ENCODE measurements around the gene NT5C2. TPM values are rescaled to one million over a fixed set of nuclear protein-coding genes. Genes with fewer than 3 reads are reported as not detected.
"Not testable (repeated sequence)": the region's sequence is repeated elsewhere in the genome, so short reads cannot be mapped to it uniquely, and the experiment has no call there.

Gene NT5C2
- polyA plus RNA-seq, 1 donor (not counting 4 experiments of a cell fraction or from before 2014, with no cell fraction given) = 88.6 TPM

GRCh38 chr10:103067484-103067883 lies 125.6 kb downstream of the NT5C2 start:
- dilution Hi-C loops (cut with MboI; ENCODE audit: extremely low pct_ligation_motif_present, low sequenced_read_pairs) = no loop called here
- no peak overlapping the region for H3K4me2 ChIP-seq (ENCODE audit: control insufficient read depth, extremely low read depth, insufficient read depth, low read depth, low read length)
- no peaks in the 10 kb centered on the region for H3K27me3 ChIP-seq (ENCODE audit: control insufficient read depth, extremely low read depth, insufficient read depth, low read length)

GRCh38 chr10:103067099-103067477 lies 126.0 kb downstream of the NT5C2 start:
- H4K20me1 ChIP-seq (ENCODE audit: control insufficient read depth, extremely low read depth, insufficient read depth, low read length); H3K4me3 ChIP-seq (ENCODE audit: control insufficient read depth in 2 of 3, extremely low read depth in 1 of 3, insufficient read depth in 2 of 3, low read depth in 1 of 3, low read length in 3 of 3); H3K9ac ChIP-seq (ENCODE audit: control insufficient read depth, extremely low read depth, insufficient read depth, low read length); FAIRE-seq; H3K4me2 ChIP-seq (ENCODE audit: control insufficient read depth, extremely low read depth, insufficient read depth, low read depth, low read length); DNase-seq (ENCODE audit: low read depth, low spot score); H3K27ac ChIP-seq (ENCODE audit: control insufficient read depth, insufficient read depth, low read length); H3K27me3 ChIP-seq (ENCODE audit: control insufficient read depth, extremely low read depth, insufficient read depth, low read length); dilution Hi-C loops (cut with MboI; ENCODE audit: extremely low pct_ligation_motif_present, low sequenced_read_pairs); H3K79me2 ChIP-seq (ENCODE audit: control insufficient read depth, insufficient read depth, low read length); H3K4me1 ChIP-seq (ENCODE audit: control insufficient read depth, extremely low read depth, insufficient read depth, low read length); H2AFZ ChIP-seq (ENCODE audit: control insufficient read depth, low read length); H3K9me1 ChIP-seq (ENCODE audit: control insufficient read depth, extremely low read depth, insufficient read depth, low read length); H3K36me3 ChIP-seq (ENCODE audit: control insufficient read depth in 2 of 2, extremely low read depth in 1 of 2, insufficient read depth in 2 of 2, low read length in 2 of 2); H3K9me3 ChIP-seq (ENCODE audit: control insufficient read depth, low read depth, low read length): not testable (repeated sequence)

More at GRCh38 chr10:103067484-103067883, 125.6 kb downstream of the NT5C2 start:
- Histone ChIP-seq H3K79me2 (ENCODE audit: control insufficient read depth, insufficient read depth, low read length) (no peaks in the 10 kb centered on the region), H4K20me1 (ENCODE audit: control insufficient read depth, extremely low read depth, insufficient read depth, low read length) (no peaks in the 10 kb centered on the region), H3K4me3 (ENCODE audit: control insufficient read depth in 2 of 3, extremely low read depth in 1 of 3, insufficient read depth in 2 of 3, low read depth in 1 of 3, low read length in 3 of 3) (no peak overlapping the region), H3K9ac (ENCODE audit: control insufficient read depth, extremely low read depth, insufficient read depth, low read length) (no peak overlapping the region), H3K9me3 (ENCODE audit: control insufficient read depth, low read depth, low read length) (no peaks in the 10 kb centered on the region), H3K27ac (ENCODE audit: control insufficient read depth, insufficient read depth, low read length) (no peak overlapping the region), H2AFZ (ENCODE audit: control insufficient read depth, low read length) (no peak overlapping the region), H3K36me3 (ENCODE audit: control insufficient read depth in 2 of 2, extremely low read depth in 1 of 2, insufficient read depth in 2 of 2, low read length in 2 of 2) (no peaks in the 10 kb centered on the region), H3K9me1 (ENCODE audit: control insufficient read depth, extremely low read depth, insufficient read depth, low read length) (no peaks in the 10 kb centered on the region), H3K4me1 (ENCODE audit: control insufficient read depth, extremely low read depth, insufficient read depth, low read length) (no peaks in the 10 kb centered on the region)
- FAIRE-seq = no peak
- no peak for TF ChIP-seq CTCF (optimal IDR thresholded peaks at IDR 0.05 in 1 of 3, IDR thresholded peaks at IDR 0.05 in 1 of 3, conservative IDR thresholded peaks at IDR 0.05 in 1 of 3; ENCODE audit: extremely low read depth in 1 of 3, insufficient read depth in 2 of 3, low read length in 3 of 3)
- no peak for TF ChIP-seq EZH2 (IDR thresholded peaks at IDR 0.05; ENCODE audit: low read length)
- DNase-seq (ENCODE audit: low read depth, low spot score) = no peak

Measured in keratinocyte (primary cell).